ENCODE measurements around the gene CYP11A1. TPM values are rescaled to one million over a fixed set of nuclear protein-coding genes. Genes with fewer than 3 reads are reported as not detected.

The CYP11A1 gene
- total RNA-seq, 1 donor from 2014 or later = 0.32 TPM

DNA sequence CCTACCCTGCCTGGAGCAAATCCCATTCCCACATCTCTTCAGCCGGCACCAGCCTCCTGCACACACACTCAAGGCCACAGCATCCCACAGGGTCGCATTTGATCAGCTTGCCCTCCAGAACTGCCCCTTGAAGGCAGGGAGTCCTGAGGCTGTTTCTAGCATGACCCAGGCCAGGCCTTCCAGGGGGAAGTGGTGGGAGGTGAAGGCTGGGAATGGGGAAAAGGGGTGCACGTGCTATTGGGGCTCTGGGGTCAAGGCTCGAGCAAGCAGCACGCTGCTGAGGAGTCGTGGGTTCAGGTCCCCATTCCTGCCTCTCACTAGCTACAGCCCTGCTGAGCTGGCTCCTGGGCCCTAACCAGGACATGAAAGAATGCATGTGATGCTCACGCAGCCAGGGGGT lies 41.4 kb upstream of the CYP11A1 start:
- TF ChIP-seq, protein P1, sequence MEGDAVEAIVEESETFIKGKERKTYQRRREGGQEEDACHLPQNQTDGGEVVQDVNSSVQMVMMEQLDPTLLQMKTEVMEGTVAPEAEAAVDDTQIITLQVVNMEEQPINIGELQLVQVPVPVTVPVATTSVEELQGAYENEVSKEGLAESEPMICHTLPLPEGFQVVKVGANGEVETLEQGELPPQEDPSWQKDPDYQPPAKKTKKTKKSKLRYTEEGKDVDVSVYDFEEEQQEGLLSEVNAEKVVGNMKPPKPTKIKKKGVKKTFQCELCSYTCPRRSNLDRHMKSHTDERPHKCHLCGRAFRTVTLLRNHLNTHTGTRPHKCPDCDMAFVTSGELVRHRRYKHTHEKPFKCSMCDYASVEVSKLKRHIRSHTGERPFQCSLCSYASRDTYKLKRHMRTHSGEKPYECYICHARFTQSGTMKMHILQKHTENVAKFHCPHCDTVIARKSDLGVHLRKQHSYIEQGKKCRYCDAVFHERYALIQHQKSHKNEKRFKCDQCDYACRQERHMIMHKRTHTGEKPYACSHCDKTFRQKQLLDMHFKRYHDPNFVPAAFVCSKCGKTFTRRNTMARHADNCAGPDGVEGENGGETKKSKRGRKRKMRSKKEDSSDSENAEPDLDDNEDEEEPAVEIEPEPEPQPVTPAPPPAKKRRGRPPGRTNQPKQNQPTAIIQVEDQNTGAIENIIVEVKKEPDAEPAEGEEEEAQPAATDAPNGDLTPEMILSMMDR (IDR thresholded peaks at IDR 0.05) = no peak
- DNase-seq (ENCODE audit: low spot score) = no peak
- H3K27ac Mint-ChIP-seq (ENCODE audit: unreplicated experiment) = no peak overlapping the region
- no peaks in the 10 kb centered on the region for H3K9me3 Mint-ChIP-seq (ENCODE audit: low read depth)
- no peak overlapping the region for H3K4me3 Mint-ChIP-seq (ENCODE audit: unreplicated experiment)
- peaks cover 20% of the 10 kb centered on the region for H3K4me1 Mint-ChIP-seq (ENCODE audit: low read depth)
- H3K36me3 Mint-ChIP-seq (ENCODE audit: low read depth) = no peaks in the 10 kb centered on the region
- no peaks in the 10 kb centered on the region for H3K27me3 Mint-ChIP-seq (ENCODE audit: low read depth)

DNA sequence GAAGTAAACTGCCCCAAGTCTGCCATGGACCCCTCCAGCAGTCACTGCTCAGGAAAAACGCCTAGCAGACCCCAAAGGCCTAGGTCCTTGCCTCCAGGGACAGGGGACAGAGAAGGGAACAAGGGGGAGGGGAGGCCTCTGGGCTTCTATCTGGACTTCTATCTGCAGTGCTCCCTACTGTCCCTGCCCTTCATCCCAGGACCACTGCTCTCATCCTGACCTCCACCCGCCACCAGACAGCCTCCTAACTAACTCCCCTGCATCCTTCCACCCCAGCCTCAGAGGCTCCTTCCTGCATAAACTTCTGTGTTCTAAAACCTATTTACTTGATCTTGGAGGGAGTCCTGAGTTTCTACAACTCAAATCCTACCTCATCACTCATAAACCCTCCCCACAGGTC lies 40.9 kb upstream of the CYP11A1 start:
- H3K27ac Mint-ChIP-seq (ENCODE audit: unreplicated experiment) = peak overlapping the region; percentile 17
- DNase-seq (ENCODE audit: low spot score) = no peak

GRCh38 chr15:74406992-74407705 lies 39.7 kb upstream of the CYP11A1 start:
- no peaks in the 10 kb centered on the region for H3K36me3 Mint-ChIP-seq (ENCODE audit: low read depth)
- TF ChIP-seq, protein P1 (IDR thresholded peaks at IDR 0.05) = no peak
- peaks cover 23% of the 10 kb centered on the region for H3K4me1 Mint-ChIP-seq (ENCODE audit: low read depth)
- H3K4me3 Mint-ChIP-seq (ENCODE audit: unreplicated experiment) = no peak overlapping the region
- no peak for DNase-seq (ENCODE audit: low spot score)
- H3K9me3 Mint-ChIP-seq (ENCODE audit: low read depth) = no peaks in the 10 kb centered on the region
- peak overlapping the region; percentile 33 for H3K27ac Mint-ChIP-seq (ENCODE audit: unreplicated experiment)
- H3K27me3 Mint-ChIP-seq (ENCODE audit: low read depth) = no peaks in the 10 kb centered on the region

More for the DNA sequence above, 40.9 kb upstream of the CYP11A1 start:
- Mint-ChIP-seq H3K4me1 (ENCODE audit: low read depth) (peaks cover 23% of the 10 kb centered on the region), H3K27me3 (ENCODE audit: low read depth) (no peaks in the 10 kb centered on the region), H3K4me3 (ENCODE audit: unreplicated experiment) (no peak overlapping the region), H3K36me3 (ENCODE audit: low read depth) (no peaks in the 10 kb centered on the region), H3K9me3 (ENCODE audit: low read depth) (no peaks in the 10 kb centered on the region)
- TF ChIP-seq, protein P1 (IDR thresholded peaks at IDR 0.05) = no peak

GRCh38 chr15:74406517-74406916 lies 39.1 kb upstream of the CYP11A1 start:
- TF ChIP-seq, protein P1 (IDR thresholded peaks at IDR 0.05) = no peak
- no peak overlapping the region for H3K4me3 Mint-ChIP-seq (ENCODE audit: unreplicated experiment)
- H3K9me3 Mint-ChIP-seq (ENCODE audit: low read depth) = no peaks in the 10 kb centered on the region
- DNase-seq (ENCODE audit: low spot score) = no peak
- H3K36me3 Mint-ChIP-seq (ENCODE audit: low read depth) = no peaks in the 10 kb centered on the region
- peaks cover 23% of the 10 kb centered on the region for H3K4me1 Mint-ChIP-seq (ENCODE audit: low read depth)
- H3K27ac Mint-ChIP-seq (ENCODE audit: unreplicated experiment) = no peak overlapping the region
- peaks cover 4% of the 10 kb centered on the region for H3K27me3 Mint-ChIP-seq (ENCODE audit: low read depth)

DNA sequence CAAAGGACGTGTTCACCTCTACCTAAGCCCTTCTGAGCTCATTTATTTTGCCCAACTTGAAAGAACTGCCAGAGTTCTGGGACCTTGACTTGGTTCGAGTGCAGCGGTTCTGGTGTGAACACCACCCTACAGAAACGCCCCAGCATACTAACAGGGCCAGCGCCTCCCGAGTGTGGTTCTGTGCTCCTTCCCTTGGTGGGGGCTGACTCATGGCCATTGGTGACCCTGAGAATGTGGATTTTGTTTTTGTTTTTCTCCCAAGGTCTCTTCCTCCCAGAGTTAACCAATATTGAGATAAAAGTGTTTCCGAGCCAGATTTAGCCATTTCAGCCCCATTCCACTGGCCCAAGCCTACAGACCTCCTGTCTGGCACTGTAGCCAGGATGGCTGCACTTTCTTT lies 38.4 kb upstream of the CYP11A1 start:
- H3K36me3 Mint-ChIP-seq (ENCODE audit: low read depth) = no peaks in the 10 kb centered on the region
- no peak overlapping the region for H3K27ac Mint-ChIP-seq (ENCODE audit: unreplicated experiment)
- TF ChIP-seq, protein P1 (IDR thresholded peaks at IDR 0.05) = no peak
- H3K9me3 Mint-ChIP-seq (ENCODE audit: low read depth) = no peaks in the 10 kb centered on the region
- H3K27me3 Mint-ChIP-seq (ENCODE audit: low read depth) = peaks cover 4% of the 10 kb centered on the region
- no peak for DNase-seq (ENCODE audit: low spot score)
- H3K4me3 Mint-ChIP-seq (ENCODE audit: unreplicated experiment) = no peak overlapping the region
- peaks cover 23% of the 10 kb centered on the region for H3K4me1 Mint-ChIP-seq (ENCODE audit: low read depth)
